HG03571 (cell line): ENCODE results near the gene AGR3.

ENCODE experiments used
- ATAC-seq: cut with Tn5 transposase; IDR thresholded peaks from one replicate; pipeline ENCODE4 v1.9.1; 2021; ENCODE audit not compliant: unreplicated experiment

AGR3 gene

GRCh38 chr7:16838386-16838785 lies 43.4 kb downstream of the AGR3 start:
- ATAC-seq = no peak

GRCh38 chr7:16836481-16836880 lies 45.3 kb downstream of the AGR3 start:
- ATAC-seq = no peak

GRCh38 chr7:16833373-16833772 lies 48.4 kb downstream of the AGR3 start:
- no peak for ATAC-seq

- ATAC-seq = no peak
These were observed 55.7 kb downstream of the AGR3 start for GRCh38 chr7:16826060-16826459.

GRCh38 chr7:16822029-16822428 lies 59.8 kb downstream of the AGR3 start:
- ATAC-seq = no peak

GRCh38 chr7:16818732-16819131 lies 63.1 kb downstream of the AGR3 start:
- no peak for ATAC-seq

- no peak for ATAC-seq
These were observed 64.2 kb downstream of the AGR3 start for GRCh38 chr7:16817536-16817935.

GRCh38 chr7:16816824-16817223 lies 65.0 kb downstream of the AGR3 start:
- ATAC-seq = no peak

- ATAC-seq = no peak
These were observed 66.8 kb downstream of the AGR3 start for GRCh38 chr7:16815001-16815400.

- no peak for ATAC-seq
These were observed 68.6 kb downstream of the AGR3 start for GRCh38 chr7:16813232-16813616.

- ATAC-seq = no peak
These were observed 69.1 kb downstream of the AGR3 start for GRCh38 chr7:16812542-16813231.

- ATAC-seq = no peak
These were observed 70.2 kb downstream of the AGR3 start for GRCh38 chr7:16811551-16811950.

- no peak for ATAC-seq
These were observed 71.2 kb downstream of the AGR3 start for GRCh38 chr7:16810573-16810972.

- no peak for ATAC-seq
These were observed 71.7 kb downstream of the AGR3 start for GRCh38 chr7:16810112-16810511.
